HepG2 (cell line): ENCODE data around the gene MAPK1.

Experiments used
- CTCF ChIP-seq: sonication (generic); formaldehyde crosslinking; IDR thresholded peaks from 2 replicates; pipeline ENCODE4 v1.5.0; 2020; ENCODE audit warnings: mild to moderate bottlenecking, missing genetic modification reagents, moderate library complexity
- NR2C2 ChIP-seq: sonication (generic); formaldehyde crosslinking; IDR thresholded peaks from 2 replicates; pipeline ENCODE4 v1.4.0; 2020; ENCODE audit warnings: missing genetic modification reagents, mild to moderate bottlenecking, moderate library complexity, borderline replicate concordance
- SIN3B ChIP-seq: fragments of 150-350 bp; IDR thresholded peaks from 2 replicates; pipeline ENCODE4 v1.6.1; 2014; ENCODE audit warnings: low read length

- TF ChIP-seq SIN3B: no peak
- no peak for TF ChIP-seq NR2C2 (CRISPR knock-in tag)
- no peak for TF ChIP-seq CTCF (CRISPR knock-in tag)
Measured at GRCh38 chr22:21771631-21771976, 95.8 kb downstream of the MAPK1 start.
